B cell (primary cell): ENCODE data around the gene SESN3. TPM values are rescaled to one million over a fixed set of nuclear protein-coding genes. Genes with fewer than 3 reads are reported as not detected.

Experiments used
- ATAC-seq: fragments of 200-7000 bp; cut with Tn5 transposase; one replicate; pipeline ENCODE4 v1.10.0; 2021; ENCODE audit warnings: low read depth, mild to moderate bottlenecking, moderate number of reproducible peaks, moderate library complexity
- CTCF ChIA-PET: fragments of 350-600 bp; sonication (Branson Sonifier 250); formaldehyde crosslinking; loops from one replicate; lab custom pipeline; 2021; ENCODE audit warnings: antibody characterized with exemption, inconsistent platforms; lab: Charles Lee
- POLR2A ChIA-PET: fragments of 350-600 bp; sonication (Branson Sonifier 250); formaldehyde crosslinking; loops from one replicate; lab custom pipeline; 2021; ENCODE audit warnings: antibody characterized with exemption; lab: Charles Lee
- DNase-seq: peaks from one replicate; pipeline ENCODE4 v3.0.0; 2013
- H2AFZ ChIP-seq: 2 replicates; pipeline ENCODE4 v1.6.1; 2012; ENCODE audit warnings: mild to moderate bottlenecking, low read depth, low read length; ENCODE audit not compliant: insufficient read depth, poor library complexity, severe bottlenecking
- H3K27ac ChIP-seq, 2 donors: 1 replicate in 1 of 2; 2 replicates in 1 of 2; pipeline ENCODE4 v1.5.1; 2012 to 2013; ENCODE audit warnings: low read length in 2 of 2, mild to moderate bottlenecking in 2 of 2, moderate library complexity in 1 of 2
- H3K27me3 ChIP-seq, 4 experiments: fragments of 200-600 bp in 1 of 4; sonication (generic) in 1 of 4; replicated peaks in 1 of 4; 1 replicate in 2 of 4; 2 replicates in 2 of 4; pipeline versions ENCODE4 v1.6.1 to v1.7.0; 2013 to 2016; ENCODE audit warnings: low read length in 3 of 4, mild to moderate bottlenecking in 2 of 4, mixed read lengths in 1 of 4, moderate library complexity in 1 of 4; ENCODE audit not compliant: insufficient read depth in 4 of 4, control insufficient read depth in 3 of 4; ENCODE audit errors: control extremely low read depth in 1 of 4
- H3K36me3 ChIP-seq, 2 experiments: replicated peaks in 1 of 2; 1 replicate in 1 of 2; 2 replicates in 1 of 2; pipeline versions ENCODE4 v1.6.1 to v1.7.1; 2013; ENCODE audit warnings: low read length in 1 of 2; ENCODE audit not compliant: insufficient read depth in 2 of 2, control insufficient read depth in 1 of 2; ENCODE audit errors: control extremely low read depth in 1 of 2, extremely low read depth in 1 of 2
- H3K4me1 ChIP-seq, 2 donors: fragments of 200-600 bp in 1 of 2; sonication (generic) in 1 of 2; 1 replicate in 1 of 2; 2 replicates in 1 of 2; pipeline versions ENCODE4 v1.5.1 to v1.6.1; 2013 to 2017; ENCODE audit warnings: low read length in 2 of 2; ENCODE audit not compliant: control insufficient read depth in 2 of 2, insufficient read depth in 2 of 2
- H3K4me2 ChIP-seq: replicated peaks from 2 replicates; pipeline ENCODE3; 2012; ENCODE audit warnings: mild to moderate bottlenecking, low read depth, low read length; ENCODE audit not compliant: poor library complexity, severe bottlenecking
- H3K4me3 ChIP-seq, 5 experiments: fragments of 200-600 bp in 1 of 5; sonication (generic) in 1 of 5; 1 replicate in 3 of 5; 2 replicates in 2 of 5; pipeline versions ENCODE4 v1.5.1 to v1.7.0; 2011 to 2016; ENCODE audit warnings: low read length in 4 of 5, mild to moderate bottlenecking in 4 of 5, low read depth in 2 of 5, control low read depth in 1 of 5, moderate library complexity in 1 of 5; ENCODE audit not compliant: insufficient read depth in 1 of 5; ENCODE audit errors: control extremely low read depth in 1 of 5, extremely low read depth in 1 of 5
- H3K79me2 ChIP-seq: fragments of 200-600 bp; sonication (generic); one replicate; pipeline ENCODE4 v1.6.0; 2016; ENCODE audit warnings: low read length; ENCODE audit not compliant: control insufficient read depth, insufficient read depth
- H3K9ac ChIP-seq: fragments of 200-600 bp; sonication (generic); 2 replicates; pipeline ENCODE4 v1.6.1; 2017; ENCODE audit warnings: mild to moderate bottlenecking, low read length, moderate library complexity
- H3K9me3 ChIP-seq, 3 donors: one replicate each; pipeline versions ENCODE4 v1.6.1 to v1.7.1; 2013; ENCODE audit warnings: low read length in 2 of 3; ENCODE audit not compliant: control insufficient read depth in 2 of 3, insufficient read depth in 1 of 3; ENCODE audit errors: control extremely low read depth in 1 of 3
- H4K20me1 ChIP-seq: 2 replicates; pipeline ENCODE4 v1.6.0; 2012; ENCODE audit warnings: mild to moderate bottlenecking, low read length; ENCODE audit not compliant: insufficient read depth, control insufficient read depth, poor library complexity, severe bottlenecking
- H3K27ac Mint-ChIP-seq: one replicate; pipeline ENCODE4 v1.8.0; 2021; ENCODE audit warnings: mixed read lengths
- H3K27me3 Mint-ChIP-seq: one replicate; pipeline ENCODE4 v1.8.0; 2021; ENCODE audit warnings: mixed read lengths
- H3K4me1 Mint-ChIP-seq: one replicate; pipeline ENCODE4 v1.8.0; 2021; ENCODE audit warnings: mixed read lengths
- H3K4me3 Mint-ChIP-seq: one replicate; pipeline ENCODE4 v1.8.0; 2021; ENCODE audit warnings: mixed read lengths
- H3K9me3 Mint-ChIP-seq: one replicate; pipeline ENCODE4 v1.8.0; 2022; ENCODE audit warnings: mixed read lengths; ENCODE audit not compliant: insufficient read depth
- EZH2 ChIP-seq: IDR thresholded peaks from 2 replicates; pipeline ENCODE4 v1.6.1; 2012; ENCODE audit warnings: borderline replicate concordance, low read depth, mild to moderate bottlenecking, moderate library complexity, low read length; ENCODE audit not compliant: insufficient read depth, poor library complexity, severe bottlenecking
- WGBS: methylation state at CpG from one replicate; pipeline ENCODE4 v1.1.5; 2013; ENCODE audit warnings: missing lambda C conversion rate; ENCODE audit not compliant: insufficient coverage; 5-methylcytosine and 5-hydroxymethylcytosine counted together
- intact Hi-C: fragments of 100-400 bp; cut with micrococcal nuclease; formaldehyde crosslinking; loops from one replicate; pipeline ENCODE4 v1.10.0; 2022
- polyA plus RNA-seq: library from polyadenylated mRNA; depleted of rRNA; stranded (reverse); fragments of >200 nt; gene quantifications from 2 replicates; pipeline ENCODE4 v1.2.3, GENCODE V29; 2012
- total RNA-seq, 2 donors: library from RNA; stranded (reverse); fragments of 120-200 nt in 1 of 2; gene quantifications; 1 replicate in 1 of 2; 2 replicates in 1 of 2; pipeline versions ENCODE4 v1.2.3 to v1.2.4, GENCODE V29; 2013 to 2022
- TF ChIP-seq, protein P1 (sequence below): fragments of 200-600 bp; IDR thresholded peaks from one replicate; pipeline ENCODE4 v1.8.0; 2022; ENCODE audit warnings: antibody characterized with exemption, mild to moderate bottlenecking

SESN3 gene
- total and polyA plus RNA-seq, 2 donors (not counting 1 experiment from before 2014, with no cell fraction given) = 10.1 to 519 TPM

DNA sequence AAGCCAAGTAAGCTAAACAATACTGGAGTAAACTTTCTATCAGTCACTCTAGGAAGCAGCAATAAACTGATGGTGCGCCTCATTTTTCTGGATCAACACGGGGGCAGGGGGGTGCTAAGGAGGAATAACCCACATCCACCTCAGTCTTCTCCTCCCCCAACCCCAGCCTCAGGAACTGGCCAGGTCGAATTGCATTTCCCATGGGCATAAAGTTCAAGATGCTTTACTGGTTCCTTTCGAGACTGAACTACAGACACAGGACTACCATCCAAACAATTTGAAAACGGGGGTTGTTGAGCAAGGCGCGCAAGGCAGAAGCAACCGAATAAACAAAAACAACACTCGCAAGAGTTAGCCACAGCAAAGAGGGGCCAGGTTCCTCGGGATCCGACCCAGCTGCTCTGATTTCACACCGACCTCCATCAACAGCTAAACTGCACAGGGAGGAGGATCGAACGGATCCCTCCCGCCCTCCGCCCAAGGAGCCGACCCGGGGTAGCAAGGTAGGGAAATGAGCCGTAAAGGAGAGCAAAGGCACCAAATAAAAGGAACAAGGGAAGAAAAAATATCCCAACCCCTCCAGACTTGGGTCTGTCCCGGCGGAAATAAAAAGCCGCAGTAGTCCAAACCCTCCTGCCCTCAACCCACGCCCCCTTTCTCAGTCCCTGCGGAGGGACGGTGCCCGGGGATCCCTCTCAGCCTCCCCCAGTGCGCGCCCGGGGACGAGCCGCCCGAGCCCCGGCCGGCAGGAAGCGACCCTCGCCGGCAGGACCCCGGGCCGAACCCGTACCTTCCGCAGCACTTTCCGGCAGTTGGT, 801 bp downstream of the SESN3 start:
- Histone ChIP-seq H3K4me1 (peaks cover 29 to 32% of the 10 kb centered on the region in 2 donors), H3K27me3 (no peaks in the 10 kb centered on the region), H2AFZ (peak overlapping the region; percentile 35), H3K4me2 (peak overlapping the region; percentile 81), H3K27ac (peak overlapping the region; percentile 46 to 85), H3K9me3 (peaks cover 0 to 2% (median 0%) of the 10 kb centered on the region in 3 donors), H3K4me3 (peak overlapping the region; percentile 73 to 94 (median 88)), H4K20me1 (peaks cover 14% of the 10 kb centered on the region), H3K36me3 (no peaks in the 10 kb centered on the region), H3K79me2 (peaks cover 56% of the 10 kb centered on the region), H3K9ac (peak overlapping the region; percentile 88)
- no peak for TF ChIP-seq EZH2
- TF ChIP-seq, protein P1, sequence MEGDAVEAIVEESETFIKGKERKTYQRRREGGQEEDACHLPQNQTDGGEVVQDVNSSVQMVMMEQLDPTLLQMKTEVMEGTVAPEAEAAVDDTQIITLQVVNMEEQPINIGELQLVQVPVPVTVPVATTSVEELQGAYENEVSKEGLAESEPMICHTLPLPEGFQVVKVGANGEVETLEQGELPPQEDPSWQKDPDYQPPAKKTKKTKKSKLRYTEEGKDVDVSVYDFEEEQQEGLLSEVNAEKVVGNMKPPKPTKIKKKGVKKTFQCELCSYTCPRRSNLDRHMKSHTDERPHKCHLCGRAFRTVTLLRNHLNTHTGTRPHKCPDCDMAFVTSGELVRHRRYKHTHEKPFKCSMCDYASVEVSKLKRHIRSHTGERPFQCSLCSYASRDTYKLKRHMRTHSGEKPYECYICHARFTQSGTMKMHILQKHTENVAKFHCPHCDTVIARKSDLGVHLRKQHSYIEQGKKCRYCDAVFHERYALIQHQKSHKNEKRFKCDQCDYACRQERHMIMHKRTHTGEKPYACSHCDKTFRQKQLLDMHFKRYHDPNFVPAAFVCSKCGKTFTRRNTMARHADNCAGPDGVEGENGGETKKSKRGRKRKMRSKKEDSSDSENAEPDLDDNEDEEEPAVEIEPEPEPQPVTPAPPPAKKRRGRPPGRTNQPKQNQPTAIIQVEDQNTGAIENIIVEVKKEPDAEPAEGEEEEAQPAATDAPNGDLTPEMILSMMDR = no peak
- H3K27ac Mint-ChIP-seq = peak overlapping the region; percentile 95
- DNase-seq (no peak), ATAC-seq (no peak)
- H3K4me1 Mint-ChIP-seq = peaks cover 38% of the 10 kb centered on the region
- WGBS = 1% methylated on average over 34 of the region's 42 CpGs
- H3K4me3 Mint-ChIP-seq = no peak overlapping the region
- no peaks in the 10 kb centered on the region for H3K27me3 Mint-ChIP-seq
- intact Hi-C loops = loop anchor here (2.0 to 5.0 kb wide), 5 partner anchors 37 to 161 kb away; partner anchors contain the start of gene ENDOD1
- POLR2A ChIA-PET = interaction anchor here (0.6 to 4.3 kb wide), 19 partner anchors 11 to 559 kb away, joined by 3 to 63 read pairs (median 5); partner anchors contain the start of gene FAM76B
- CTCF ChIA-PET = interaction anchor here (0.6 to 5.4 kb wide), 21 partner anchors 9 to 534 kb away, joined by 3 to 121 read pairs (median 5); no protein-coding TSS in a partner anchor
- no peaks in the 10 kb centered on the region for H3K9me3 Mint-ChIP-seq
